Adrenal gland (tissue), 5 donors: ENCODE data around the gene GPATCH2.

Experiments
- POLR2A ChIP-seq, 2 donors: fragments of 450-650 bp; IDR thresholded peaks; one replicate each; pipeline ENCODE4 v1.6.1; 2017; ENCODE audit warnings: antibody characterized with exemption in 2 of 2, mild to moderate bottlenecking in 2 of 2, moderate library complexity in 1 of 2
- TF ChIP-seq, protein P1 (sequence below), 6 experiments: fragments of 450-650 bp in 4 of 6; fragments of 200-600 bp in 2 of 6; sonication (generic) in 1 of 6; IDR thresholded peaks; 1 replicate in 5 of 6; 2 replicates in 1 of 6; pipeline versions ENCODE4 v1.5.1 to v1.8.0; 2016 to 2021; ENCODE audit warnings: antibody characterized with exemption in 6 of 6, mild to moderate bottlenecking in 2 of 6, moderate library complexity in 1 of 6
- donor health status: DM: no; HTN: no; CAD: no.

- TF ChIP-seq, protein P1, sequence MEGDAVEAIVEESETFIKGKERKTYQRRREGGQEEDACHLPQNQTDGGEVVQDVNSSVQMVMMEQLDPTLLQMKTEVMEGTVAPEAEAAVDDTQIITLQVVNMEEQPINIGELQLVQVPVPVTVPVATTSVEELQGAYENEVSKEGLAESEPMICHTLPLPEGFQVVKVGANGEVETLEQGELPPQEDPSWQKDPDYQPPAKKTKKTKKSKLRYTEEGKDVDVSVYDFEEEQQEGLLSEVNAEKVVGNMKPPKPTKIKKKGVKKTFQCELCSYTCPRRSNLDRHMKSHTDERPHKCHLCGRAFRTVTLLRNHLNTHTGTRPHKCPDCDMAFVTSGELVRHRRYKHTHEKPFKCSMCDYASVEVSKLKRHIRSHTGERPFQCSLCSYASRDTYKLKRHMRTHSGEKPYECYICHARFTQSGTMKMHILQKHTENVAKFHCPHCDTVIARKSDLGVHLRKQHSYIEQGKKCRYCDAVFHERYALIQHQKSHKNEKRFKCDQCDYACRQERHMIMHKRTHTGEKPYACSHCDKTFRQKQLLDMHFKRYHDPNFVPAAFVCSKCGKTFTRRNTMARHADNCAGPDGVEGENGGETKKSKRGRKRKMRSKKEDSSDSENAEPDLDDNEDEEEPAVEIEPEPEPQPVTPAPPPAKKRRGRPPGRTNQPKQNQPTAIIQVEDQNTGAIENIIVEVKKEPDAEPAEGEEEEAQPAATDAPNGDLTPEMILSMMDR (IDR thresholded peaks at IDR 0.05) = no peak
- no peak for TF ChIP-seq POLR2A (IDR thresholded peaks at IDR 0.05)
These were observed 177.1 kb downstream of the GPATCH2 start for GRCh38 chr1:217453816-217454215.
